RWPE1 (cell line): Measurements from ENCODE around the gene QRICH2.
"Not testable (repeated sequence)": the region's sequence is repeated elsewhere in the genome, so short reads cannot be mapped to it uniquely, and the experiment has no call there.

Experiments used
- CTCF ChIA-PET: fragments of 350-600 bp; sonication (Branson Sonifier 250); formaldehyde crosslinking; extraction: SDS; loops from one replicate; lab custom pipeline; 2021; lab: Yijun Ruan, JAX
- POLR2A ChIA-PET: fragments of 400-600 bp; formaldehyde crosslinking; extraction: SDS; loops from one replicate; lab custom pipeline; 2020; ENCODE audit warnings: antibody characterized with exemption; ENCODE audit not compliant: low non-redundant PET; lab: Yijun Ruan, JAX
- DNase-seq: peaks from one replicate; pipeline ENCODE4 v3.0.0; 2012; ENCODE audit warnings: low spot score
- H3K27ac ChIP-seq: fragments of 450-650 bp; 2 replicates; pipeline ENCODE4 v1.5.1; 2017
- CTCF ChIP-seq: fragments of 450-650 bp; conservative IDR thresholded peaks from 2 replicates; pipeline ENCODE4 v1.5.1; 2017; ENCODE audit warnings: low read depth, mild to moderate bottlenecking

The QRICH2 gene

GRCh38 chr17:76246080-76247066 lies 61.7 kb downstream of the QRICH2 start:
- CTCF ChIA-PET = interaction anchor here (0.5 to 3.0 kb wide), 5 partner anchors 33 to 1159 kb away, joined by 3 to 17 read pairs (median 3); no protein-coding TSS in a partner anchor
- H3K27ac ChIP-seq = no peak overlapping the region
- no peak for TF ChIP-seq CTCF
- no peak for DNase-seq
- POLR2A ChIA-PET = no interaction called here

- CTCF ChIA-PET, DNase-seq, POLR2A ChIA-PET, H3K27ac ChIP-seq: not testable (repeated sequence)
Observed at GRCh38 chr17:76244721-76245120, 63.4 kb downstream of the QRICH2 start.

- H3K27ac ChIP-seq = no peak overlapping the region
- CTCF ChIA-PET = interaction anchor here (0.6 to 1.2 kb wide), 4 partner anchors 9 to 118 kb away, joined by 3 to 6 read pairs (median 4); no protein-coding TSS in a partner anchor
- DNase-seq = no peak
- POLR2A ChIA-PET = no interaction called here
- TF ChIP-seq CTCF = no peak
Observed at GRCh38 chr17:76243826-76244679, 64.0 kb downstream of the QRICH2 start.

GRCh38 chr17:76241691-76242255 lies 66.3 kb downstream of the QRICH2 start:
- TF ChIP-seq CTCF = no peak
- ChIA-PET POLR2A (no interaction called here), CTCF (interaction anchor here (0.8 to 1.3 kb wide), 2 partner anchors 23 to 38 kb away, joined by 4 read pairs; partner anchors contain the start of gene UBALD2)
- no peak overlapping the region for H3K27ac ChIP-seq
- no peak for DNase-seq

- no peak for DNase-seq
- POLR2A ChIA-PET = no interaction called here
- TF ChIP-seq CTCF = no peak
- H3K27ac ChIP-seq = peak overlapping the region; percentile 0; the same call in 1 of the 2 replicates
- CTCF ChIA-PET = interaction anchor here (0.8 to 1.3 kb wide), 2 partner anchors 24 to 39 kb away, joined by 4 read pairs; partner anchors contain the start of gene UBALD2
Observed at GRCh38 chr17:76241204-76241538, 66.9 kb downstream of the QRICH2 start.

- peak; percentile 46 for DNase-seq
- CTCF ChIA-PET = interaction anchor here (1.3 kb wide), 1 partner anchor 39 kb away, joined by 4 read pairs; no protein-coding TSS in a partner anchor
- no peak for TF ChIP-seq CTCF
Observed at GRCh38 chr17:76240461-76241203, 67.4 kb downstream of the QRICH2 start, which contains the start of gene RNF157. Gene RNF157, minus strand, starts transcription at chr17:76240493. Its CDS starts 253 bp downstream, at chr17:76240240.

More at GRCh38 chr17:76240461-76241203, 67.4 kb downstream of the QRICH2 start, which contains the start of gene RNF157:
- peak within 1 kb of the TSS; percentile 11; the same call in 1 of the 2 replicates for H3K27ac ChIP-seq
- POLR2A ChIA-PET = no interaction called here
